Activated naive CD4-positive, alpha-beta T cell treated with anti-CD3 and anti-CD28 coated beads, Interleukin-2, amount 10 ng/mL, durations not matched to agents 7 days and 5 days (primary cell): ENCODE data around the gene B3GAT3.
"Not testable (repeated sequence)": the region's sequence is repeated elsewhere in the genome, so short reads cannot be mapped to it uniquely, and the experiment has no call there.

Source experiments
- CTCF ChIA-PET: fragments of 350-600 bp; sonication (Branson Sonifier 250); formaldehyde crosslinking; loops from one replicate; lab custom pipeline; 2021; ENCODE audit warnings: antibody characterized with exemption; lab: Charles Lee
- DNase-seq: peaks from one replicate; pipeline ENCODE4 v3.0.0-alpha.2; 2020
- H3K27ac Mint-ChIP-seq: one replicate; pipeline ENCODE4 v1.8.0; 2021; ENCODE audit warnings: mild to moderate bottlenecking, moderate library complexity, mixed read lengths
- H3K27me3 Mint-ChIP-seq: one replicate; pipeline ENCODE4 v1.8.0; 2021; ENCODE audit warnings: mild to moderate bottlenecking, mixed read lengths
- H3K36me3 Mint-ChIP-seq: one replicate; pipeline ENCODE4 v1.8.0; 2021; ENCODE audit warnings: mixed read lengths
- H3K4me1 Mint-ChIP-seq: one replicate; pipeline ENCODE4 v1.8.0; 2021; ENCODE audit warnings: mixed read lengths
- H3K4me3 Mint-ChIP-seq: one replicate; pipeline ENCODE4 v1.8.0; 2021; ENCODE audit warnings: mild to moderate bottlenecking, moderate library complexity, mixed read lengths
- H3K9me3 Mint-ChIP-seq: one replicate; pipeline ENCODE4 v1.8.0; 2021; ENCODE audit warnings: mixed read lengths

The B3GAT3 gene

DNA sequence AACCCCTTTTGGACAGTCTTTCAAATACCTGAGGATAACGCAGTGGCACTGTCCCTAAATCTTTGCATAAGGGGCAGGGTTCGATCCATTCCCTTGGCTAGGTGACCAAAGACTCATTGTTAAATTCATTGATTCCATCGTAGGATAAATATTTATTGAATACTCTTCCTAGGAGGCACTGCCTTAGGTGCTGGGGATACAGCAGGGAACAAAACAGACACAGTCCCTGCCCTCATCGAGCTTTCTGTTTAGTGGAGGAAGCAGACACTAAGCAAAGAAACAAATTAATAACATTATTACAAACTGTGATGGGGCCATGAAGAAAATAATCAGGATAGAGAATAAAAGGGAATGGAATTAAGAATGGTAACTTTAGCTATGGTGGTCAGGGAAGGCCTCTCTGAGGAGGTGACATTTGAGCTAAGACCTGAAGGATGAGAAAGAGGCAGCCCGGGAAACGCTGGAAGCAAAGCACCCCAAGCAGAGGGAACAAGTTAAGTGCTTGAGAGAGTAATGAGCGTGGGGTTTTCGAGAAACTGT is 689 bp downstream of the B3GAT3 start:
- Mint-ChIP-seq H3K36me3 (peaks cover 41% of the 10 kb centered on the region), H3K9me3 (no peaks in the 10 kb centered on the region), H3K27me3 (peaks cover 3% of the 10 kb centered on the region), H3K4me1 (peaks cover 36% of the 10 kb centered on the region), H3K4me3 (peak overlapping the region; percentile 90), H3K27ac (peak overlapping the region; percentile 97)
- no peak for DNase-seq
- CTCF ChIA-PET = interaction anchor here (0.6 to 3.5 kb wide), 7 partner anchors 9 to 196 kb away, joined by 3 to 10 read pairs (median 3); partner anchors contain the start of genes C11orf98, CSKMT and MTA2

DNA sequence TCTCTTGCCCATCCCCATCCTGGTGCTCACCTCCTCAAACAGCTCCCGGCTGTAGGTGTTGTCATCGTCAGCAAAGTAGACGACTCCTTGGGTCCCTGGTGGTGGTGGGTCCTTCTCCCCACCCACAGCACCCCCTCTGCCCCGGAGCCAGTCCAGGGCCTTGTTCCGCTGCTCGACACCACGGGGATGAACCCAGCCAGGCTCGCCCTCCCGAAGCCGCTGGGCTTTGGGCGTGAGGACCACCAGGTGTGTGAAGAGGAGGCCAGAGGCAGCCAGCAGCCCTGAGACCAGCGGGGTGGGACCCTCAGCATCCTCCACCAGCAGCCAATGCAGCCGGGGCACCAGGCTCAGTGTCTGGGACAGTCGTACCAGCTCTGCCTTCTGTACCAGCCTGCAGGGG is 4.8 kb downstream of the B3GAT3 start:
- CTCF ChIA-PET, H3K27ac Mint-ChIP-seq, DNase-seq, H3K9me3 Mint-ChIP-seq, H3K4me3 Mint-ChIP-seq, H3K27me3 Mint-ChIP-seq: not testable (repeated sequence)
- Mint-ChIP-seq H3K4me1 (peaks cover 54% of the 10 kb centered on the region), H3K36me3 (peaks cover 36% of the 10 kb centered on the region)

DNA sequence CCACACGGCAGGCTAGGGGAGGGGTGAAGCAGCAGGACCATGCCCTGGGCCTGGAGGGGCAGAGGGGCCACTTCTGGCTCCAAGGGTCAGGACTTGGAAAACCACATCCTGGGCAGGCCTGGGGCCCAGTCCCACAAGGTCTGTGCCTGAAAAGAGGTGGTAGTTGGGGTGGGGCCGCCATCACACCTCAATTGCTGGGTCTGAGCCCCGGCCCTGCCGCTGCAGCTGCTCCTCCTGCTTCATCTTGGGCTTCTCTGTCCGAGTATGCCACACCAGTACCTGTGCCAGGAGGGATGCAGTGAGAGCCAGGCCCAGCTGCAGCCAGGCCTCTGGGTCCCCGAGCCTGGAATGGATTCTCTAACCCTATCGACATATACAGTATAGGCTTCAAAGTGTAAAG is 6.3 kb downstream of the B3GAT3 start:
- H3K4me1 Mint-ChIP-seq = peaks cover 57% of the 10 kb centered on the region
- DNase-seq = no peak
- no peak overlapping the region for H3K27ac Mint-ChIP-seq
- H3K9me3 Mint-ChIP-seq = no peaks in the 10 kb centered on the region
- H3K36me3 Mint-ChIP-seq = peaks cover 33% of the 10 kb centered on the region
- CTCF ChIA-PET = no interaction called here
- H3K27me3 Mint-ChIP-seq = no peaks in the 10 kb centered on the region
- H3K4me3 Mint-ChIP-seq = no peak overlapping the region

DNA sequence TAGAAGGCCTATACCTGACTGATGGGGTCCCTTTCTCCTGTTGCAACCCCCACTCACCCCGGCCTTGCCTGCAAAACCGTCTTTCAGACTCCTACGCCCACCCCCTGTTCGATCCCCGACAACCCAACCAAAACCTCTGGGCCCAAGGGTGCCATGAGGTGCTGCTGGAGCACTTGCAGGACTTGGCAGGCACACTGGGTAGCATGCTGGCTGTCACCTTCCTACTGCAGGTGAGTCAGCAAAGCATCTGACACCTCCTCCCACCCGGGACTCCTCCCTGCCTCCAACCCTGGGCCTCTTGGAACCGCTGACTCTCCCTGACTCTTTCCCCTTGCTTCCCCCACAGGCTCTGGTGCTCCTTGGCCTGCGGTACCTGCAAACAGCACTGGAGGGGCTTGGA is 7.5 kb downstream of the B3GAT3 start:
- CTCF ChIA-PET = interaction anchor here (1.6 to 5.4 kb wide), 2 partner anchors 21 to 189 kb away, joined by 5 to 44 read pairs; partner anchors contain the start of gene TUT1
- Mint-ChIP-seq H3K4me3 (no peak overlapping the region), H3K27me3 (no peaks in the 10 kb centered on the region), H3K36me3 (peaks cover 39% of the 10 kb centered on the region), H3K4me1 (peaks cover 57% of the 10 kb centered on the region), H3K27ac (peak overlapping the region; percentile 88), H3K9me3 (no peaks in the 10 kb centered on the region)
- peak; percentile 33 for DNase-seq

DNA sequence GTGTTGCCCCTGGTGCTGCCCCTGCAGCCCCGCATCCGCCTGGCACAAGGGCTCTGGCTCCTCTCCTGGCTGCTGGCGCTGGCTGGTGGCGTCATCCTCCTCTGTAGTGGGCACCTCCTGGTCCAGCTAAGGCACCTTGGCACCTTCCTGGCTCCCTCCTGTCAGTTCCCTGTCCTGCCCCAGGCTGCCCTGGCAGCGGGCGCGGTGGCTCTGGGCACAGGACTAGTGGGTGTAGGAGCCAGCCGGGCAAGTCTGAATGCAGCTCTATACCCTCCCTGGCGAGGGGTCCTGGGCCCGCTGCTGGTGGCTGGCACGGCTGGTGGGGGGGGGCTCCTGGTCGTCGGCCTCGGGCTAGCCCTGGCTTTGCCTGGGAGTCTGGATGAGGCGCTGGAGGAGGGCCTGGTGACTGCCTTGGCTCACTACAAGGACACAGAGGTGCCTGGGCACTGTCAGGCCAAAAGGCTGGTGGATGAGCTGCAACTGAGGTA is 8.5 kb downstream of the B3GAT3 start:
- Mint-ChIP-seq H3K4me1 (peaks cover 61% of the 10 kb centered on the region), H3K27ac (peak overlapping the region; percentile 87), H3K36me3 (peaks cover 39% of the 10 kb centered on the region), H3K4me3 (peak overlapping the region; percentile 56), H3K27me3 (no peaks in the 10 kb centered on the region), H3K9me3 (no peaks in the 10 kb centered on the region)
- DNase-seq = no peak
- CTCF ChIA-PET = interaction anchor here (1.5 to 5.4 kb wide), 3 partner anchors 20 to 189 kb away, joined by 4 to 44 read pairs (median 5); partner anchors contain the start of gene TUT1

DNA sequence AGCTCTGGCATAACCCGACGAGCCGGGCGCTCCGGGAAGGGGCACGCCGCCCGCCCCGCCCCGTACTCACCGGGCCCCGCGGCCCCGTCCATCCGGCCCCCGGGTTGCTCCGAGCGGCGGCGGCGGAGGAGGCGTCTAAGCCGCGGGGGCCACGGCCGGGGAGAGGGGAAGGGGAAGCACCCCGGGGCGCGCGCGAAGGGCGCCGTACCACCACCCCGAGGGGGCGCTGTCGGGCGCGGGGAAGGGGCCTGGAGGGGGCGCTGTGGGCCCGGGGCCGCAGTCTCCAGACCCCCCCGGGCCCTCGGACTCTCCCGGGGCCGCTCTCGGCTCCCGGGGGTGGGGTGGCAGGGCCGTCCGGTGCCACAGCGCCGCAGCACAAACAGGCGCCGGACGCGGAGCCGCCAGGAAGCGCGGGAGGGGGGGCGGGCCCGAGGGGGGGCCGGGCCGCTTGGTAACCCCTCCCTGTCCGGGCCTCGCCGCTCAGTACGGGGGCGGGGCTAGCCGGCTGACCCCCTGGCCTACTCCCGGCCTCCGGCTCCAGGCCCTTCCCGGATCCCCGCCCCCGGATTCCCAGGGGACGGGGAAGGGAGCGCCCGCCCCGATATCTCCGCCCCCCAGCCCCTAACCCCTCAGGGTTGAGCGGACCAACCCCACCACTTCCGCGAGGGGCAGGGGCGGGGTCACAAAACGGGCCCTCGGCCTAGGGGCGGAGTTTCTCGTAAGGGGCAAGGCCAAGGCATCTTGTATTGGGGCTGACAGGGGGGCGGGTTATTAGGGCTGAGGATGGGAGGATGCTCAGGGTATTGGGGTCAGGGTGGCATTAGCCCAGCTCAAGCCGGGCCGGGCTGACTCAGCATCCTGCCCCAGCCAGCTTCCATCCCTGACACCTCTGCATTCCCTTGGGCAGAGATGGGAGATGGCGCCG is 9.2 kb downstream of the B3GAT3 start, which contains the start of the genes EML3 and ROM1:
EML3 (minus strand) TSS at position 410 of the 925 bp plus-strand sequence; CDS start at position 92, 318 bp downstream.
ROM1 (plus strand) TSS at position 892 of the 925 bp plus-strand sequence; CDS start at position 917, 25 bp downstream.
- Mint-ChIP-seq H3K9me3 (no peaks in the 10 kb centered on the region), H3K4me1 (peaks cover 67% of the 10 kb centered on the region), H3K36me3 (peaks cover 45% of the 10 kb centered on the region), H3K27ac (peak within 1 kb of the TSS; percentile 95), H3K27me3 (no peaks in the 10 kb centered on the region), H3K4me3 (peak within 1 kb of the TSS; percentile 91)
- CTCF ChIA-PET = interaction anchor here (0.9 to 5.4 kb wide), 11 partner anchors 9 to 188 kb away, joined by 3 to 44 read pairs (median 5); partner anchors contain the start of genes B3GAT3, C11orf98, CSKMT and MTA2
- DNase-seq = peak; percentile 93

DNA sequence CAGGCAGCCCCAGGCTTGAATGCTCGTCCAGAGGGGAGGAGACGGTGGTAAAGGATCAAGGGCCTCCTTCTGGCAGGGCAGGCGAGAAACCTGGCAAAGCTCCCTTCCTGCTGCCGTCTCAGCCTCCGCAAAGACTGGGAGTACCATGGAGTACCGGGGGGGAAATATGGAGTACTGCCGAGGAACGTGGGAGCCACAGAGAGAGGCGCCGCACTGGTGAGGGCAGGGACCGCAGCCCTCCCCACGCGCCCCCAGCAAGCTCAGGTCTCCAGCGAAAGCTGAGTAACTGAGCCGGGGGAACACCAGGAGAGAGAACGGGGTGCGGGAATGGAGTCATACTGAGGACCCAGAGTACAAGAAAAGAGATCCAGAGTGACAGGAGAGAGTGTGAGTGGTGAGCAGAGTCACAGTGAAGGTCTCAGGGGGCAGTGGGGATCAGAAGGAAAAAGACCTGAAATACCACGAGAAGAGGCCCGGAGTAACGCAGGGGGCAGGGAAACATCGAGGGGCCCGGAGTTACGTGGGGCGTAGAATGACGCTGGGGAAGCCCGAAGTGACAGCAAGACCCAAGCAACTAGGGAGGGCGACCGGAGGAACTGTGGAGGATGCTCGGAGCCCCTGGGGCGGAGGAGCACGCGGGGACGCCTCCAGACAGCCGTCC is 10.0 kb downstream of the B3GAT3 start:
- peaks cover 47% of the 10 kb centered on the region for H3K36me3 Mint-ChIP-seq
- H3K9me3 Mint-ChIP-seq = no peaks in the 10 kb centered on the region
- peak; percentile 48 for DNase-seq
- H3K4me3 Mint-ChIP-seq = peak overlapping the region; percentile 91
- CTCF ChIA-PET = interaction anchor here (0.9 to 5.4 kb wide), 10 partner anchors 9 to 82 kb away, joined by 3 to 44 read pairs (median 5); partner anchors contain the start of genes B3GAT3, C11orf98, CSKMT and MTA2
- peak overlapping the region; percentile 95 for H3K27ac Mint-ChIP-seq
- H3K4me1 Mint-ChIP-seq = peaks cover 67% of the 10 kb centered on the region
- H3K27me3 Mint-ChIP-seq = no peaks in the 10 kb centered on the region

DNA sequence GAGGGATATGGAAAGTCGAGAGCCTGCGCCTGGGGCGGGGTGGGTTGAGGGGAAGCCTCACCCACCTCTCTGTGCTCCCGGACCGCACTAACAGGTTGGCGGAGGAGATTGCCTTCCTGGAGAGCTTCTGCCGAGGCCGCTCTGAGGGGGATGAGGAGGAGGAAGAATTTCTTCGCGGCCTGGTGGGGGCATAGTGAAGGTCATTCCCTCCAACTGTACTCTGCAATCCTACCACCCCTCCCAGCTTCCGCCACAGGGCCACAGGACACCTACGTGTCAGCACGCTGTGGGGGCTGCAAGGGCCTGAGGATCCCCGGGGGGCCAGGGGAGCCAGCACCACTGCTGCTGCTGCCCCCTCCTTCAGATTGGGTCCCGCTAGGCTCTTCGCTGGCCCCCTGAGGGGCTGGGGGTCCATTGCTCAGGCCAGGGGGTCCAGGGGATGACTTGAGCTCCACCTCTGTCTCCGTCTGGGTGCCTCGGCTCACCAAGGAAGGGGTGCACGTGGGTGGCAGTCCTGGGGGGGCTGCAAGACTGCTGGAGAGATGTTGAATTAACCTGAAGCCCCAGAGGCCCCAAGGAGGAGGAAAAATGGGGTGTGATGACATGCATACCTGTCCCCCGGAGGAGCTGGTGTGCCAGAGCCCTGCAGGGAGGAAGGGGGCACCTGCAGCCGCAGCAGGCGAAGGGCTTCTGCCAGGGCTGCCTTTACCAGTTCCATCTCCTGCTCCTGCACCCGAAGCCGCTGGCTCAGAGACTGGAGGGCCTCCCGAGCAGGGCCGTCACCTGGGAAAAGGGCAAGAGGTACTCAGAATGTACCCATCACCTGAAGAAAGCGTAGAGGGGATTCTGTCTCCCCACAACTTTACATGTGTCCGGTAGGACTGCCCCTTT is 10.7 kb downstream of the B3GAT3 start:
- peaks cover 45% of the 10 kb centered on the region for H3K36me3 Mint-ChIP-seq
- H3K4me1 Mint-ChIP-seq = peaks cover 65% of the 10 kb centered on the region

DNA sequence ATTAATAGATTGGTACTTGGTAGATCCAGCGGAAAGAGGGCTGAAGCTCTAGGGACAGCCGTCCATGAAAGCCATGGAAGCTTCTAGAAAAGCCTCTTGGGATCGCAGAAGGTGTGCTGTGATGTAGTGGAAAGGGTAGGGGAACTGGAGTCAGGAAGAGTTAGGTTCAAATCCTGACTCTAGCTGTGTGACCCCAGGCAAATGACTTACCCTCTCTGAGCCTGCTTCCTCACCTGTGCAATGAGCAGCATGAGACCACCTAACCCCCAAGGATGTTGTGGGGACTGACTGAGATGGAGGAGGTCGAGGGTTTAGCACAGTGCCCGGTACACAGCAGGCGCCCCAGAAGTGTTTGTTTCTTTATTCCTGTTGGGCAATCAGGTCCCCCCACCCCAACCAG is 11.4 kb downstream of the B3GAT3 start:
- H3K9me3 Mint-ChIP-seq = no peaks in the 10 kb centered on the region
- H3K27me3 Mint-ChIP-seq = no peaks in the 10 kb centered on the region
- H3K27ac Mint-ChIP-seq = peak overlapping the region; percentile 80
- CTCF ChIA-PET = interaction anchor here (1.0 to 5.4 kb wide), 7 partner anchors 9 to 84 kb away, joined by 3 to 44 read pairs (median 6); partner anchors contain the start of genes C11orf98, CSKMT, MTA2 and TUT1
- DNase-seq = no peak
- H3K4me1 Mint-ChIP-seq = peaks cover 65% of the 10 kb centered on the region
- peaks cover 49% of the 10 kb centered on the region for H3K36me3 Mint-ChIP-seq
- H3K4me3 Mint-ChIP-seq = peak overlapping the region; percentile 91

More for the DNA sequence above, 10.7 kb downstream of the B3GAT3 start:
- CTCF ChIA-PET = interaction anchor here (0.9 to 5.4 kb wide), 11 partner anchors 9 to 83 kb away, joined by 3 to 44 read pairs (median 5); partner anchors contain the start of genes B3GAT3, C11orf98, CSKMT and MTA2
- no peaks in the 10 kb centered on the region for H3K9me3 Mint-ChIP-seq
- peak overlapping the region; percentile 91 for H3K4me3 Mint-ChIP-seq
- no peak for DNase-seq
- H3K27ac Mint-ChIP-seq = peak overlapping the region; percentile 95
- no peaks in the 10 kb centered on the region for H3K27me3 Mint-ChIP-seq

DNA sequence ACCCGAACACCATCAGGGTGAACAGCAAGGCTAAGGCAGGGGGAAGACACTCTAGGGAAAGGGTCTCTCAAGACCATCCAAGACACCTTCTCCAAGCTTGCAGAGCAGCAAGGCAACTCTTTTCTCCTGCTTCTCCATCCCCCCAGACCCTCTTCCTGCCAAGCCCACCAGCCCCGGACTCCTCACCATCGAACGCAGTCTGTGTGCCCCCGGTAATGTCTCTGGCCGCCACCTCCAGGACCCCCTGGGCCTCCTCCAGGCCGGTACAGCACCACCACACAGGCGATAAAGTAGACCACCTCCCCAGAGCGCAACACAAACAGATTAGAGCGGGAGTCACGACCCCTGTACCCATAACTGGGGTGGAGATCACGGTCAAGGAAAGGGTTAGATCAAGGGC is 13.0 kb downstream of the B3GAT3 start:
- H3K27me3 Mint-ChIP-seq = no peaks in the 10 kb centered on the region

DNA sequence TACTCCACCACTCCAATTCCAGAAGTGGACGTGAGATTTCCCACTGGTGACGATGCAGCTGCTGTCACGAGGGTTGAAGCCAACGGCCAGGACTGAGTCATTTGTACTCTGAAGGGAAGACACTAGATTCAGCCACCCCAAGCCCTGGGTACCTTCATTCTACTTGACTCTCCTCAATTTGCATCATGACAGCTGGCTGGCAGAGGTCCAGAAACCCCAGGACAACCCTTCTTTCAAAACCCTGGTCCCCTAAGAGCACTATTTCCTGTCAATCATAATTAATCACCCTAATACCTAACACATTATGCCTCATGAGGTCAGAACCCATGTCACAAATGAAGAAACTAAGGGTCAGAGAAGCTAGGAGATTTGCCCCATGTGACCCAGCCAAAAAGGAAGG is 14.1 kb downstream of the B3GAT3 start:
- Mint-ChIP-seq H3K4me3 (no peak overlapping the region), H3K4me1 (peaks cover 62% of the 10 kb centered on the region), H3K27me3 (no peaks in the 10 kb centered on the region), H3K27ac (peak overlapping the region; percentile 8), H3K9me3 (no peaks in the 10 kb centered on the region), H3K36me3 (peaks cover 66% of the 10 kb centered on the region)
- CTCF ChIA-PET = interaction anchor here (1.1 to 1.6 kb wide), 5 partner anchors 15 to 86 kb away, joined by 3 read pairs; no protein-coding TSS in a partner anchor
- DNase-seq = no peak

More for the DNA sequence above, 13.0 kb downstream of the B3GAT3 start:
- no peak overlapping the region for H3K4me3 Mint-ChIP-seq
- no peaks in the 10 kb centered on the region for H3K9me3 Mint-ChIP-seq
- peaks cover 62% of the 10 kb centered on the region for H3K4me1 Mint-ChIP-seq
- DNase-seq = no peak
- no peak overlapping the region for H3K27ac Mint-ChIP-seq
- CTCF ChIA-PET = interaction anchor here (1.3 to 5.4 kb wide), 3 partner anchors 16 to 68 kb away, joined by 3 to 44 read pairs (median 3); partner anchors contain the start of gene TUT1
- peaks cover 56% of the 10 kb centered on the region for H3K36me3 Mint-ChIP-seq

DNA sequence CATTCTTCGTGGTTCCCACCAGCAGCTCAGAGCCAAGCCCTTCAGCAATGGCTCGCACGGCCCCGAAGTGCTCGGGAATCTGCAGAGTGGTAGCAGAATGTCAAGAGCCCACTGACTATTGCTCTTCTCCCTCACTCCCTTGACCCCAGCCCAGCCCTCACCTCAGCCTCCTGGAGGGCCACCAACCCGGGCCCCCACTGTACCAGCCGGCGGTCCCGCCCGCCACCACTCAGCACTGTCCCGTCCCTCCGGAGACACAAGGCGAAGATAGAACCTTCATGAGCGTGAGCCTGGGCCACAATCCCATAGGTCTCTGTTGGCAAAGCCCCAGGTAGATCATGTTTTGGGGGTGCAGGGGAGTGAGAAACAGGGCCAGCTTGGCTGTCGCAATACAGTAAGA is 15.9 kb downstream of the B3GAT3 start:
- CTCF ChIA-PET = no interaction called here
- H3K36me3 Mint-ChIP-seq = peaks cover 65% of the 10 kb centered on the region

More for the DNA sequence above, 15.9 kb downstream of the B3GAT3 start:
- H3K9me3 Mint-ChIP-seq = no peaks in the 10 kb centered on the region
- H3K27me3 Mint-ChIP-seq = no peaks in the 10 kb centered on the region
- DNase-seq = no peak
- H3K4me3 Mint-ChIP-seq = no peak overlapping the region
- peaks cover 57% of the 10 kb centered on the region for H3K4me1 Mint-ChIP-seq
- peak overlapping the region; percentile 33 for H3K27ac Mint-ChIP-seq
